ENCODE measurements around the gene RHAG. TPM values are rescaled to one million over a fixed set of nuclear protein-coding genes. Genes with fewer than 3 reads are reported as not detected.

RHAG gene
- total RNA-seq: not detected in 2 replicates

GRCh38 chr6:49636713-49637349 lies at the start of gene RHAG:
Gene RHAG (minus strand): TSS chr6:49636839. CDS start chr6:49636812, 27 bp downstream.

Other genes starting within 250 kb of the RHAG start
- 17.4 and 20.9 TPM in 2 replicates for gene MMUT, start 173.6 kb downstream of the RHAG start, total RNA-seq
- 3.2 and 3.4 TPM in 2 replicates for gene CENPQ, start 173.5 kb downstream of the RHAG start, total RNA-seq
- gene GLYATL3, start 136.9 kb downstream of the RHAG start, total RNA-seq: not detected in 2 replicates
- gene C6orf141, start 86.2 kb downstream of the RHAG start, total RNA-seq: 22.3 and 22.6 TPM in 2 replicates
- not detected in 2 replicates for gene CRISP2, start 76.7 kb upstream of the RHAG start, total RNA-seq
- gene CRISP3, start 107.5 kb upstream of the RHAG start, total RNA-seq: 0.07 and 0.34 TPM in 2 replicates
- not detected in 2 replicates for gene PGK2, start 150.4 kb upstream of the RHAG start, total RNA-seq
- gene CRISP1, start 229.7 kb upstream of the RHAG start, total RNA-seq: not detected in 2 replicates